ENCODE data around the gene MARCHF2.

MARCHF2 gene

DNA sequence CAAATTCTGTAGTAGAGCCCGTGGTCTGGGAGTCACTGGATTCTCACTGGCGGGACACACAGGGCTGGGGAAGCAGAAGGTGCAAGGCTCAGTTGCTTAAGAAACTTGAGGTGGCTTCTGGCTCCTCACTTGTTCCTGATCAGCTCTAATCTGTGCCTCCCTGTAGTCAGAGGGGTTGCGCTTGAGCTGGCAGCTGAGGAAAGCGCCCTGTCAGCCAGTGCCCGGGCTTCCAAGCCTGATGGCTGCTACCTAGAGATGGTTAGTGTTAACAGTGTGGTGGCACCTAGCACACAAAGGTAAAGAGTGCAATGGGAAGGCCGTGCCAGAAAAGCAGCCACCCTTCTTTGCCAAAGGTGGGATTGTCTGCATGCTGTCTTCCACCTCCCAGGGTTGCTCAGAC lies 40.5 kb downstream of the MARCHF2 start:
- DNase-seq (ENCODE audit: low spot score) = no peak

DNA sequence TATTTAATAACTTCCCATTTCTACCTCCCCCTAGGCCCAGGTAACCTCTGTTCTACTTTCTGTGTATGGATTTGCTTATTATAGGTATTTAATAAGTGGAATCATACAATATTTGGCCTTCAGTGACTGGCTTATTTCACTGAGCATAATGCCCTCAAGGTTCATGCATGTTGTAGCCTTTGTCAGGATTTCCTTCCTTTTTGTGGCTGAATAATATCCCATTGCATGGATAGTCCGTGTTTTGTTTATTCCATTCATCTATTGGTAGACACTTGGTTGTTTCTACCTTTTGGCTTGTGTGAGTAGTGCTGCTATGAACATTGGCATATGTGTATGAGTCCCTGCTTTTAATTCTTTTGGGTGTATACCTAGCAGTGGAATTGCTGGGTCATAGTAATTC lies 41.1 kb downstream of the MARCHF2 start:
- no peak for DNase-seq (ENCODE audit: low spot score)

DNA sequence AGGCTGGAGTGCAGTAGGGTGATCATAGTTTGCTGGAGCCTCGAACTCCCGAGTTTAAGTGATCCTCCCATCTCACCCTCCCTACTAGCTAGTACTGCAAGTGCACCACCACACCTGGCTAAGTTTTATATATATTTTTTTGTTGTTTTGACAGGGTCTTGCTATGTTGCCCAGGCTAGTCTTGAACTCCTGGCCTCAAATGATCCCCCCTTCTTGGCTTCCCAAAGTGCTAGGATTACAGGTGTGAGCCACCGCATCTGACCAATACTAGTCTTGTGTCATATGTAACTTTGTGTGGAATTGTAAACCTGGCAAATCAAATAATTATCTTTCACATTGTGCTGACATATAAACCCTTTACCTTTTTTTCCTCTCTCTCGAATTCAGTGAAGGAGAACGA lies 41.9 kb downstream of the MARCHF2 start:
- DNase-seq (ENCODE audit: low spot score) = no peak

DNA sequence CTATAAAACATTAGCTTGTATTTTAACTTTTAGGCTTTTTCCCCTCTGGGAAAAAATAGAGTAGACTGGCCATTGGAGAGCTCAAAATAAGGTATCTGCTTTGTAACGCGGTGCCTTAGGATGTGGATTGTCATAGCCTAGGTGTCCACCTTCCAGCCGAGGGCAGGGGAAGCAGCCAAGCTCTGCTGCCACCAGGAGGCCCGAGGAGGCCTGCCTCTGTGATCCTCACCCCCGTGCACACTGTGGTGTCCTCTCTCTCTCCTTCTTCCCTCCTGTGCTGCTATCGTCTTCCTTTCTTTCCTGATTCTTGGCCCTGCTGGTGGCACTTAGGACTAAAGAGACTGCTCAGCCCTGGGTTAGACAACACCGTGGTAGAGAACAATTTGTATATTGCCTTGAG lies 43.0 kb downstream of the MARCHF2 start:
- no peak for DNase-seq (ENCODE audit: low spot score)

DNA sequence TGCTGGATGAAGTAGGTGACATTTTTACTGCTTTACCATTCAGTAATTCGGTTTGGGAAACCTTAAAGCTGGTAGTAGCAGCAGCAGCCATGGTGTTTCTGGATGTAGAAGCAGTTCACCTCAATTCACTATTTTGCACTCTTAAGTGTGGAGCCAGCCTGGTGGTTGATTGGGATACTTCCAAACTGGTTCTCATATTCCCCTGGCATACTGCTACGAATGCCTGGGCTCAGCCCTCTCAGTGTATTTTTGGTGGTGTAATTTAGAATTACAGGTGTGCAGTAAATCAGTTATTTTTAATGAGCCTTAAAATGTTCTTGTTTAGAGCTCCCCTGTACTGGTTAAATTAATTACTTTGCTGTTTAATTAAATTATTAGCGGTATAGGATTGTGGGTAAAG lies 44.1 kb downstream of the MARCHF2 start:
- no peak for DNase-seq (ENCODE audit: low spot score)

DNA sequence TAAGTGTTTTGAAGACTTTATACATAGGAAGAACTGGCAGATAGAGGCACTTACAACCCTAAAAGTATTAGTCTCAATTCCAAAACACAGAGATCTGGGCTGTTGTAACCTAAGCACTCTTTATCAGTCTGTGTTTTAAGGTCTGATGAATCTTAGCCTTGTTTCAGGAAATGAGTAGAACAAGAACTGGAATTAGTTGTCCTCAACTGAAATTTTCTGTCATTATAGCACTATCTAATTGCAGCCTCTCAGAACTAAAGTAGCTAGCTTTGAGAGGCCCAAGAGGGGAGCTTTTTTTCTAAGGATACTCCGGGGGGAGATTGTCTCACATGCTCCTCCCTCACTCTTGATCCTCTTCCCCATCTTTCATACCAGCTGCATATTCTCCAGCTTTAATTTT lies 44.7 kb downstream of the MARCHF2 start:
- DNase-seq (ENCODE audit: low spot score) = no peak

DNA sequence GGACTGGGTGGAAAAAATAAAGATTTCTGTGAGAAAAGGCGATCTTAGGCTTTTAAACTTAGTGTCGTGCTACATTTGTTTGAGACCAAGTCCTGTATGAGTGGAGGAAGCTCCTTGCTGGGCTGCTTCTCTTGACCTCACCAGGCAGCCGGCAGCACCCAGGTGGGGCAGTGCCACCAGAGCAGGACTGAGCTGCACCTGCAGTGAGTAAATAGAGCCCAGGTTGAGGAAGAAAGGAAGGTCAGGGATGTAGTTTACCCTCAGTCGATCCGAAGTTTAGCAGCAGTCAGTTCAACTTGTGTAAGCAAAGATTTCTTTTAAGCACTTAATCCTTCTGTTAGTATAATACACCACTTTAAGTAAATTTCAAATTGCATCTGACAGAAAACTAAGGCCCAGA lies 45.3 kb downstream of the MARCHF2 start:
- no peak for DNase-seq (ENCODE audit: low spot score)

DNA sequence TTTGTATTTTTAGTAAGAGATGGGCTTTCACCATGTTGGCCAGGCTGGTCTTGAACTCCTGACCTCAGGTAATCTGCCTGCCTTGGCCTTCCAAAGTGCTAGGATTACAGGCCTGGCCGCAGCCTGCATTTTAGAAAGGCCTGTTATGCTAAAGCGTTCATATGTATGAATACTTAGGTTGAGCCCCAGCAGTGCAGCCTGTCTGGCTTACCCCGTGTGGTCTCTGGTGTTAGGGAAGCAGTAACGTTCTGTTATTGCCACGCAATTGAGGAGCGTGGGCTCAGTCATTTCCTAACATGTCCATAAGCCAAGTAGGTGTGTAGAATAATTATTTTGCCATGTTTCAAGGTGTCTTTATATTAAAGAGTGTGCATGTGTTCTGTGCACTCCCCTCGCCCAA lies 46.0 kb downstream of the MARCHF2 start:
- DNase-seq (ENCODE audit: low spot score) = no peak

DNA sequence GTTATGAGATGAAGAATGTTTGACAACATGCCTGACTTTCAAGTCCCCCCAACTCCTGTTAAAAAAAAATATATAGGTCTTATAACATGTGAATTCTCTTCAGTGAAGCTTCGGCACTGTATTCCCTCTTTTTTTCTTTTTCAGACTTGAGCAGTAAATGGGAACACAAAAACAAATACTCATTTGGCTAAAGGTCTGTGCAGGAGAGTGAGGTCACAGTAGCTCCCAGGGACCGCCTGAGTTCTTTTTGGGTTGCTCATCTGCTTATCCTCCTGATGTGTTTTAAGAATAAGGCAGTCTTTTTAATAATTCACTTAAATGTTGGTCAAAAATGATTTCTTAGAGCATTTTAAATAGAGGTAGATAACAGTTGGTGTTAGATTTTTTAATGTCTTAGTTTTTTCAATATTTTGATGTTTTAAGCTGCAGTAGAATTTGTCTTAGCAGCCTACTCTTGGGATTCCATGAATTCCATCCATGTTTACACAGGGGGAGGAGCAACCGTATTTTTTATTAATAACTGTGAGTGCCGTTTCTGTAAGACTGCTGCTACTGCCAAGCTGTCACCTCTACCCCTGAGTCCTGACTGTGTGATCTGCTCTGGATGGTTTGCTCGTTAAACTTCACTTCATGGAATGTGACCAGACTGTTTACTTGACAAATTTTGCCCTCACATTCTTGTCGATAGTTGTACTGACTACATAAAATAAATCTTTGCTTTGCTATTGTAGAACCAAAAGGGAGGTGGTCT lies 46.6 kb downstream of the MARCHF2 start:
- DNase-seq (ENCODE audit: low spot score) = no peak

DNA sequence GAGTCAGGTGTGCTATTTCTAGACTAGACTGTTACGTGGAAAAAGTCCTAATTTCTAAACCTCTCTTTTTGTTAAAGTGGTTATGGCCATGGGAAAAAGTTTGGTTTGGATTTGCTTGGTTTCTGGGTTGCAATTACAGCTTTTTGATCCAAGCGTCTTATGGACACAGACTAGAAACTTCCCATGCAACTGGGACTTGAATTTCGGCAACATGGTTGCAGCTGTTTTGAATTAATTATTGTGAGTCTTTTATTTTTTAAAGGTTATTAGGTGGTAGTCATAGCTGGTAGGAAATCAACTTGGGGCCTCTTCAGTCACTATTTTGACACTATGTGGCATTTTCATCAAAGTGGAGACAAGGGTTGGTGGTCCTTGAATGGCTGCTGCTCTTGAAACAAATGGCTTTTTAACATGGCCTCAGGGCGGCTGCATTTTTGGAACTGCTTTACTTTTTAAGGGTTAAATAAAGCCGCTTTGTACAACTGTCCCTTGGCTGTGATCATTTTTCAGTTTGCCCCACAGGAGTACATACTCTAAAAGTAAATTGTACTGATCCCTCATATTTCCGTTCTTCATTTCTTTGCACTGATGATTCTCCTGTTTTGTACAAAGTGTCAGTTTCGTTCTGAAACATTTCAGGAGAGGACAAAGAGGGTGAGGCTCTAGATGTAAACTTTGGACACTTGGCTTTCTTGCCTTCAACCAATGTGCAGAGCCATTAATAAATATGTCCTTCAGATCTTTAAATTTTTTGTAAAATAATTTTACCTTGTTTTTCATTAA lies 47.6 kb downstream of the MARCHF2 start:
- DNase-seq (ENCODE audit: low spot score) = no peak

DNA sequence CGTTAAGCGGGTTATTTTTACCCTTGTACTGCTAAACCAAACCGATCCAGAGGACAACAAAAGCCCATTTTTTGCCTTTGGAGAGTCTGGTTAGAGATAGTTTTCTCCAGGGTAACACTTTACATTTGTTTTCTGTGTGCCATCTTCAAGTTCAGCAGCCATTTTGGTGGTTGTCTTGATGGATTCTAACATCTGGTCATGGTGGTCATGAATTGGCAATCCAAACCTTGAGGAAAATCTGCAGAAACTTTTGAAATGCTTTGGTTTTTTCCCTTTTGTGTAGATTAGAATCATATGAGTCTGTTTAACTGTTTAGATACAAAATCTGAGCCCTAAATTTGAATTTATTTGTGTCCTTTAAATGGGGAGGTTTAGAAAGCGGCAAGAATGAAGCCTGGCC lies 48.3 kb downstream of the MARCHF2 start:
- no peak for DNase-seq (ENCODE audit: low spot score)

DNA sequence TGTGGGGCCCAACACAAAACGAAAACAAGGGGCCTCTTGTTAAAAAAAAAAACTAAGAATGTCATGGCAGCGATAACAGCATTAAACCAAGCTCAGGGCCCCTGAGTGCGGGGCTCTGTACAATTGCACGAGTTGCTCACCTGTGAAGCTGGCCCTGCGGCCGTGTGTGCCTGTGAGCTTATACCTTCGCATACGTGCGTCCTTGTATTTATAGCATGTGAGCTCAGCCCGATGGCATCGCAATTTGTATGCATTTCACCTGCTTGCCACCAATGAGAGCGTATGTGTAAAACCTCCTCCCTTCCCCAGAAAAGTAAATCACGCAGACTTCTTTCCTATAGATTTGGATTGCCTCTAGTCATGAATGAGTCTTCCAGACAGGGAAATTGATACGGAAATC lies 48.8 kb downstream of the MARCHF2 start:
- DNase-seq (ENCODE audit: low spot score) = no peak

DNA sequence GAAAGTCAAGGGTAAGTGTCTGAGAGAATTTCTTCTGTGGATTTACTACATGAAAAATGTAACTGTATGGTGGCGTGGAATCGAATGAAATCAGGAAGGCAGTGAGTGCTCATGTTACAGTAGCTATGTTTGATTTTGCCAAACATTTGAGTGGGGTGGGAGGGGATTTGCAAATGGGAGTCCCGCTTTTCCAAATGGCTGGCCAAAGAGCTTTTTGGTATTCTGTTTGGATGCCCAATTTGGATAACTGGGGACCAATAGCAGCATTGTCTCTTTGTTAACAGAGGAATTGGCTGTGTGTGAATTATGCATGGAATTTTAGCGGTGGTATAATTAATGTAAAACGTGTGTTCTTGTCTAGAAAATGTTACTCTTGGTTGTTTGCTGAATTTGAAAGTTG lies 49.5 kb downstream of the MARCHF2 start:
- no peak for DNase-seq (ENCODE audit: low spot score)

DNA sequence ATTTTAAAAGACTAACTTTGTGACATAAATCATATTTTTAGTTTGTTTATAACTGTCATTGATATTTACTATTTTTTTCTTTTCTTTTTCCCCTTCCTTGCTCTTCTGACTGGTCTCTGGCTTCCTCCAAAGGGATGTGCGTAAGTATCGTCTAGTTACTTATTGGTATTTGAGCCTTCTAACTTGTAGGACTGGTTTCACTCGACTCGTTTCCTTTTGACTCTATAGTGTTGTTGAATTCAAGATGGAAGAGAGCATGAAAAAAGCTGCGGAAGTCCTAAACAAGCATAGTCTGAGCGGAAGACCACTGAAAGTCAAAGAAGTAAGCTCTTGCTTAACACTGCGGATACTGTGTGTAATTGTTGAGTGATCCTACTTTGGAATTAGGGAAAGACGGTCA lies 50.3 kb downstream of the MARCHF2 start:
- DNase-seq (ENCODE audit: low spot score) = no peak

DNA sequence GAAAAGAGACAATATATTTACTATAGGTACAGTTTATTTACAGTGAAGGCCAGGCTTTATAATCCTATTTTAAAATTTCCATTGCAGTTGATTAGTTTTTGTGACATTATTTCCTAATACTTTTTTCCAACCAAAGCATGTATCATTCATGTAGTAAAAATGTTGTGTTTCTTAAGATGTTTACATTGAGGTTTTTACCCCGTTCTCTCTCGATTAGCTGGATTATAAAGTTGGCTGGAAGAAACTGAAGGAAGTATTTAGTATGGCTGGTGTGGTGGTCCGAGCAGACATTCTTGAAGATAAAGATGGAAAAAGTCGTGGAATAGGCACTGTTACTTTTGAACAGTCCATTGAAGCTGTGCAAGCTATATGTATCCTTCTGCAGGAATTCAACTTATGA lies 52.9 kb downstream of the MARCHF2 start:
- DNase-seq (ENCODE audit: low spot score) = no peak

DNA sequence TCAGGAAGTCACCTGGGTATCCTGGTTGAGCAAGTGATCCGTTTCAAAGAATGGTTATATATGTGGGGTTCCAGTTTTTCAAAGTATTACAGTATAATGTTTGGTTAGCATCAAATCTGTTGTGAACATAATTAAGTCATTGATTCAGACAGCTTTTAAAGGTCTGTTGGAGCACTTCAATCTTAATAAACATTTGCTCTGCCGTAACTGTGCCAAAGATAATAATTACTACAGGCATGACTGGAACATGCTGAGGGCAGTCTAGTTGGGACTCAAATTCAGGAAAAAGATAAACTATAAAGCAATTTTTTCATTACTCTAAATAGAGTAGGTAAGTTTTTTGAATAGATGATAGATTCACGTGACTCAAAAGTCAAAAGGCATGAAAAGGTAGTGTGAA lies 55.0 kb downstream of the MARCHF2 start:
- DNase-seq (ENCODE audit: low spot score) = no peak

DNA sequence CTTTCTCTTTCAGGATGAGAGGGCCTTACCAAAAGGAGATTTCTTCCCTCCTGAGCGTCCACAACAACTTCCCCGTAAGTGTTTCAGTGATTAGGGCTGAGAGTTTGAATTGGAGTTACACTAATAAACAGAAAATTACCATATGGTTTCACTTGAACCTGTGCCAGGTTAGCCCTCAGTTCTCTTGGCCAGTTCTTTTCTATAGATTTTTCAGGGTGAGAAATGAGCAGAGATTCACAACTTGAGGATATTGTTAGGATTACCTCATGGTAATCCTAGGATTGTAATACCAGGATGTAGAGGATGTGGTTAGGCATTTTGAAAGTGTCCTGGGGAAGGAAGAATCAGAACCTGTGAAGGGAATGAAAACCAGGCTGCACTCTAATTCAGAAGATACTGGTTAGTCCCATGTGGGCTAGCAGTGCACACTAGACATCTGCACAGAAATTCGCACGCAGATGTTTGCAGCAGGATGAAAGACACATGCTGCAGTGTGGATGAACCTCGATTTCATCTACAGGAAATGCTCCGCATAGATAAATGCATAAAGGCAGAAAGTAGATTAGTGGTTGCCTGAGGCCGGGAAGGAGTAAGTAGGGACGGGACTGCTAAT lies 55.8 kb downstream of the MARCHF2 start:
- DNase-seq (ENCODE audit: low spot score) = no peak

DNA sequence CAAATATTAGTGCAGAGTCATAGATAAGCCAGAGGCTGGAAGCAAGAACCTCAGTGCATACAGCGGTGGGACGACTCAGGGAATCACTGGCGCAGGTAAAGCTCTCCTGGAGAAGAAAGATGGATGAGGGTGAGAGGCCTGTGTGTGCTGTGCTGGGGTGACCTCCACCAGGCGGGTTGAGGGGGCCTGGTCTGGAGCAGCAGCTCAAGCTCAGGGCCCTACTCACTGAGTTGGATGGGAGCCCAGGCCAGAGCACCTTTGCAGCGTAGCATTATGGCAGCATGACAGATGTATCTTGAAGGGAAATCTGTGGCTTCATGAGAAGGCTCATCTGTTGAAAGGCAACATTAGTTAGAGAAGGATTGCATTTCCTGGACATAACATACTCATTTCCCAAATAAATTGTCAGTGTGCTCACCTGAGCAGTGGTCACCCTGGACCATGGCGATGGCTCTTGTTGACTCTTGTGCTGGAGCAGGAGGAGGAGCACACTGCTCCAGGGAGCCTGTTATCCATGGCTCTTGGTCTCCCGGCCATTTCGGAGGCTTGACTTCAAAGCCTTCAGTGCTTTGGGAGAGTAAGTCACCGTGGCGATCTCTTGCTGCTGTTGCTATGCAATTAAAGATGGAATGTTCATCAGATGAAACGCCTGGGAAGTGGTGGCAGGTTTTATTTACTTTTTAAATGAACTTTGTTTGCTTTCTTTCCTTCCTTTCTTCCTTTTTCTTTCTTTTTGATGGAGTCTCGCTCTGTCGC lies 56.7 kb downstream of the MARCHF2 start:
- DNase-seq (ENCODE audit: low spot score) = no peak

DNA sequence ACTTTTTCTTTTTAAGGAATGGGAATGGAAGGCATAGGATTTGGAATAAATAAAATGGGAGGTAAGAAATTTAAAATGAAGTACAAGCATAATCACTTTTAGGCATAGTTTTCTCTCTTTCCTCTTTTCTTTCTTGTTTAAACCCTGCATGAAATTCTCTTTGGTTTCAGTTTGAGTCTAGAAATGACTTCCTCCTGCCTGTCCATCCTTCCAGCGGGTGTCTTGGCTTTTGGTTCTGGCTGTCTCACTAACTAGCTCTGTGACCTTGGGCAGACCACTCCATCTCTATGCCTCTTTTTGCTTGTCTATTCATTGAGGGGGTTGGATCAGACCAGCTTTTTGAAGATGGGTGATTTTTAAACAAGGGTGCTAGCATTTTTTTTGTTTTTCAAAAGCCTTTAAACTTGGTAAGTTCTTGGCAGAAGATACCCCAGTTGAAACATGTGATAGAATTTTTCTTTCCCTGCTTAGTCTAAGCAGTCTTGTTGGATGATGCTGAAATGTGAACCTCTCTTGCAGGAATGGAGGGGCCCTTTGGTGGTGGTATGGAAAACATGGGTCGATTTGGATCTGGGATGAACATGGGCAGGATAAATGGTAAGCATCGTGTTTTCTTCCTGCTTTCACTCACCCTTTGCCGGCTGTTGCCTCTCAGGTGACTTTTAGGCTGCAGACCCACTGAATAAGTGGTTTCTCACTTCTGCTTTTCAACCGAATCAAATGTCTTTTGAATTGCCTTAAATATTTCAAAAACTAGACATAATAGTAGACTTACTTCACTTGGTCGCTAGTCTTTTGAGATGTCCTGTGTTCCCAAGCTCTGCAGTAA lies 60.8 kb downstream of the MARCHF2 start:
- no peak for DNase-seq (ENCODE audit: low spot score)

DNA sequence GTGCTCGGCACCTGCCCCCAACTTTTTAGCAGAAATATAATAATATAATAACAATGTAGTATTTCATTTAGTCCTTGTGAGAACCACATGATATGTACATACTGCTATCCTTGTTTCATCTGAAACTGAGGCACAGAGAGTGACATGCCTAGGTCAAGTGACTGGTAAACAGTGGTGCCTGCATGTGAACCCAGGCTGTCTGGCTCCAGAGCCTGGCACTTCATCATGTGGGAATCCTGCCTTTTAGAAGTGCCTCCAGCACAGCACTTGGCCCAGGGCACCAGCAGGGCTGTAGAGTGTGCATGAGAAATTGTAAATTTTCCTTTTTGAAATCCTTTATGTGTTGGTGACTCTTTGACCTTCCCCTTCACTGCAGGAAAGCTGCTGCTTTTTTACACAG lies 61.9 kb downstream of the MARCHF2 start:
- DNase-seq (ENCODE audit: low spot score) = no peak

DNA sequence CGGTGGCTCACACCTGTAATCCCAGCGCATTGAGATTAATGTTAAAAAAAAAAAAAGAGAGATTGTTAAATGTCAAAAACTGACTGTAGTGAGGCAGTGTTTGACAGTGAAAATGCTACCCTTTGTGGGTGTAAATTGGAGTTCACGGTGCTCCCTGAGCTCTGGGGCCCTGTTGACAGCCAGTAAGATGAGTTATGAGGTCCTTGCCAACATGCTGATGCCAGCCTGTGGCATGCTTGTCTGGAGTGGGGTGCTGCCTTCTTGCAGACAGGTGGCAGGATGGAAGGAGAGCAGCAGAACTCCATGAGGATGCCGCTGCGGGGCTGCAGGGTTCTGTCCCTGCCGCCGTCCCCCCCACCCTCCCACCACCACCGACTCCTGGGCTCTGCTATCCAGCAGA lies 63.4 kb downstream of the MARCHF2 start:
- DNase-seq (ENCODE audit: low spot score) = no peak

DNA sequence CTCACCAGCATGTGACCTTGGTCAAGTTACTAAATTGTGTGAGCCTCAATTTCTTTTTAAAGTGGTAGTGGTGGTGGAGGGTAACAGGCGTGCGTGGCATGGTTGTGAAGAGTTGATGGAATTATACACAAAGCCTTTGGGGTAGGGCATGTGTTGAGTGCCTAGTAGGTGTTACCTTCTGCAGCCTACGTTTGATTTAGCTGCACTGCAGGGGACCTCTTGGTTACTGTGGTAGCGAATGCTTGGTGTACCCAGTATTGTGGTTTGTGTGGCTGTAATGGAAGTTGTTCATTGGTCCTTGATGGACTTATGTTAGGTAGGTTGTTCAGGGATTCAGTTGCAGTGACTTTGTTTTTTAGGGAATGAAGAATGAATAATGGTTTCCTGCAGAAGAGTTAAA lies 64.8 kb downstream of the MARCHF2 start:
- no peak for DNase-seq (ENCODE audit: low spot score)
